GM10266 (cell line): ENCODE data around the gene GRK4.
A peak's percentile ranks its signal among the peaks of the same experiment; 100 is the strongest.
"Not testable (repeated sequence)": the region's sequence is repeated elsewhere in the genome, so short reads cannot be mapped to it uniquely, and the experiment has no call there.

Experiments
- DNase-seq: peaks from one replicate; pipeline ENCODE4 v3.0.0; 2012; ENCODE audit errors: extremely low spot score
- CTCF ChIP-seq: IDR thresholded peaks from 2 replicates; pipeline ENCODE4 v1.5.1; 2012; ENCODE audit warnings: mild to moderate bottlenecking, low read depth; ENCODE audit not compliant: control insufficient read depth, insufficient read depth; ENCODE audit errors: missing control alignments

Gene GRK4

GRCh38 chr4:2937146-2937857 is 26.1 kb upstream of the GRK4 start:
- no peak for TF ChIP-seq CTCF
- DNase-seq, result peak; percentile 58

- no peak for TF ChIP-seq CTCF
Observed at GRCh38 chr4:2937986-2938385, 25.4 kb upstream of the GRK4 start.

GRCh38 chr4:2938411-2938810 is 25.0 kb upstream of the GRK4 start:
- not testable (repeated sequence) for DNase-seq

More at GRCh38 chr4:2937986-2938385, 25.4 kb upstream of the GRK4 start:
- no peak for DNase-seq

- no peak for TF ChIP-seq CTCF
- no peak for DNase-seq
Observed at GRCh38 chr4:2938906-2939305, 24.5 kb upstream of the GRK4 start.

GRCh38 chr4:2939383-2940243 is 23.8 kb upstream of the GRK4 start:
- DNase-seq, result no peak
- no peak for TF ChIP-seq CTCF

GRCh38 chr4:2940267-2941137 is 22.9 kb upstream of the GRK4 start:
- TF ChIP-seq CTCF, result no peak
- DNase-seq, result no peak
